NCI-H1436 (cell line): ENCODE data around the gene SPATA31E1.

ENCODE experiments used
- DNase-seq: peaks from one replicate; lab custom pipeline; 2025; lab: John Stamatoyannopoulos, UW

The SPATA31E1 gene

DNA sequence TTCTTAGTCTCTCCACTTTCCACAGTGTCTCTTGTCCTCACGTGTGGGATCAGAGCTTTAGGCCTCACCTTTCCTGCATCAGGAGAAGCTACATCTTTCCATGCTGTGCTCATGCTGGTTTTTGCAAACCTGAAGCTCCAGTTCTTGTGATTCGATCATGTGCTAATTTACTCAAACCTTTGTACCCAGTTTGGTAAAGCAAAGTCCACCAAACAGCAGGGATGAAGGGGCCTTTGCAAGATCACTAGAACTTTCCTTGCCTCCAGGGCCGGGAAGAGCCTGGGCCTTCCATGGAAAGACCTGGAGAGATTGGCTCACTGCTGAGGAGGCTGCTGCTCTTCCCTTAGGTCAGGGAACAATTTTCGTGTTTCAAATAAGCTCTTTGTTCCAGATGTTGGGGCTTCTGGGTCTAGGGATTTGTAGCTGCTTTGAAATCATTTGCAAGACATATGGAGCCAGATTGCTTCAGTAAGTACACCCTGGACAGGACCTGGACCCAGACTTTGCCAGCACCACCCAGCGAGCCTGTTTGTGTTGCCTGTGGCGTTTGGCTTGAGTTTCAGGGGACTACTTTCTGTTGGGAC is 18.7 kb upstream of the SPATA31E1 start:
- no peak for DNase-seq

DNA sequence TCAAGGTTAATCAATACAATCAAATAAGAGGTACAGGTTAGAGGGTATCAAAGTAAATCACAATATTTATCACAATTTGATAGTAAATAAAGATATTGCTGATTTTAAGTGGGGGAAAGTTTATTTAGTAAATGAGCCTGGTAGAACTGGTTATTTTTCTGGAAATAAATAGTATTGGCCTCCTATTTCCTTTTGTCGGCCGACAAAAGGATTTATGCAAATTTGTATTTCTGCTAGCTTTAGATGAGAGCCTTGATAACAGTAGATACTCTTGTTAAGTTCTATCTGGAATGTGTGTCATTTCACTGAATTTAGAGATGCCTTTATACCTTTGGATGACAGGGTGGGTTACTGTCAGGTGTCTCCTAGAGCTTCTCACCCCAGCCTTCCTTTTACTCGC is 17.8 kb upstream of the SPATA31E1 start:
- DNase-seq: no peak

DNA sequence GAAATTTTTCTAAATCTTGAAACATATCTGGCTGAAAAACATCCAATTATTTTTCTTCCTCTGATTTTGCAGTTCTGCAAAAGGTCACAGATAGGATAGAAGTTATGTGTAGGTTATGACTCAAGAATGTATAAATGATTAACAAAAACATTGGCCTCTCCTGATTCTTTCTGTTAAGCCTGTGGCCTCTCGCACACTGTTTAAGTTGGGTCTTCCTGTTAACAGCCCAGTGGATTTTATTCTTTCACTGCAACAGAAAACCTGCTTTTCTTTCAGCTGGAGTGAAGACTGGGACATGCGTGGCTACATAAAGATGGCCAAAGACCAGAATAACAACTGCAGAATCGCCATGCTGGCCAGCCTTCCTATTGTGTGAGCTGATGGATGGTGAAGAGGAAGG is 17.1 kb upstream of the SPATA31E1 start:
- DNase-seq: no peak

DNA sequence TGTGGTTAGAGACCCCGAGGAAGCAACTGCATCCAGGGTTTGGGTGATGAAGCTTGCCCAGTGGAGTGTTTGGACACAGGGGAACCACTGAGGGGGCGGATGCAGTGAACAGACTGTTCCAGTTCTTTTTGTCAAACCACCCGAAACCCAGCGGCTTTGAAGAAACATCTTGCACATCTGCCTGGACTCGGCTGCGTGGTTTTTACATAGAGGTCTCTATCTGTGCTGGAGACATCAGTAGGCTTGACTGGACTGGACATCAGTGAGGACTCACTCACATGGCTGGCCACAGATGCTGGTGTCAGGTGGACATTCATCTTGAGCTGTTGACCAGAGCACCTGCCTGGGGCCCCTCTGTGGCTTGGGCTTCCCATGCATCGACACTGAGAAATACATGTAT is 15.3 kb upstream of the SPATA31E1 start:
- DNase-seq: no peak

DNA sequence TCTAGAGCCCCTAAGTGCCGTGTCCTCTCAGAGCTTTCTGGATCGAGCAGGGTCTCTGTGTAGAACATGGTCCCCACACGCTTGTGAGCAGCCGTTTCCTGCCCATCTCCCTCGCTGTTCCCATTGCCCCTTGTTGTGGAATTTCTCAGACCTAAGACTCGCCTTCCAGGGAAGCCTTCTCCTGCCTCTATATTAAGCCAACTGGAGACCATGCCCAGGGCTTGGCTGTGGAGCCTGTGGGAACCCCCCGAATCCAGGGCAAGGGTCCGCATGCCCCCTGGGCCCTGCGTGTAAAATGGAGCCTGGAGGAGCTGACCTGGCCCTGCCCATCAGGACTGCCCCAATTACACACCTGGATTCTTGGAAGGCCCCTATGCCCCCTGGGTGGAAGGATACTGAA is 14.5 kb upstream of the SPATA31E1 start:
- no peak for DNase-seq

DNA sequence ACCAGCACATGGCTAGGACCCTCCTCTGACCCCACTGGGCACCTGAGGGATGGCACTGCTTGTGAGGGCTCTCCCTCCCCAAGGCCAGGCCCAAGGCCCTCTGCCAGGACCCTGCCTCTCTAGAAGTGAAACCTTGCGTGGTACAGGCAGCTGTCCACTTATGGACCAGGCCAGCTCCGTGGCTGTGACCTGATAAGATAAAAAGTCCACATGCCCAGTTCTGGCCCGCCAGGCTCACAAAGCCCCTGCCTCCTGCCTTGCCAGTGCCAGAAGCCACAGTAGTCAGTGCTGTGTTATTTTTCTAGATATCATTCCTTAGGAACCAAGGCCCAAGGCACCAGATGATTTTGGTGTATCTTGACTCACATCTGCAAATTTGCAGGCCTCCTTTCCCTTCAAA is 14.0 kb upstream of the SPATA31E1 start:
- no peak for DNase-seq

DNA sequence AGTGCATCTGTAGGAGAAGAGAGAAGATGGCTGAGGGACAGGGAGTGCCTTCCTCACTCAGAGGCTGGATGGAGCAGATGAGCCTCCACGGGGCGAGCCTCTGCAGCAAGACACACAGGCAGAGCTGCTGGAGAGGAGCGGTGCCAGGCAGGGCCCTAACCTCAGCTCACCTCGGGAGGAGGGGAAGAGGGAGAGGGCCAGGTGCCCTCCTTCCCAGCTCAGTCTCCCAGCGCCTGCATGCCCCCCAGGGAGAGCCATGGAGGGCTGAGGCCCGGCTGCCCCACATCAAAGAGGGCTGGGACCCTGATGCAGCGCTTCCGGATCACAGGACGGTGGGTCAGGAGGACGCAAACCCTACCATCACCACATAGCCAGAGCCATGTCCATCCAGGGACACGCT is 13.6 kb upstream of the SPATA31E1 start:
- DNase-seq: no peak

DNA sequence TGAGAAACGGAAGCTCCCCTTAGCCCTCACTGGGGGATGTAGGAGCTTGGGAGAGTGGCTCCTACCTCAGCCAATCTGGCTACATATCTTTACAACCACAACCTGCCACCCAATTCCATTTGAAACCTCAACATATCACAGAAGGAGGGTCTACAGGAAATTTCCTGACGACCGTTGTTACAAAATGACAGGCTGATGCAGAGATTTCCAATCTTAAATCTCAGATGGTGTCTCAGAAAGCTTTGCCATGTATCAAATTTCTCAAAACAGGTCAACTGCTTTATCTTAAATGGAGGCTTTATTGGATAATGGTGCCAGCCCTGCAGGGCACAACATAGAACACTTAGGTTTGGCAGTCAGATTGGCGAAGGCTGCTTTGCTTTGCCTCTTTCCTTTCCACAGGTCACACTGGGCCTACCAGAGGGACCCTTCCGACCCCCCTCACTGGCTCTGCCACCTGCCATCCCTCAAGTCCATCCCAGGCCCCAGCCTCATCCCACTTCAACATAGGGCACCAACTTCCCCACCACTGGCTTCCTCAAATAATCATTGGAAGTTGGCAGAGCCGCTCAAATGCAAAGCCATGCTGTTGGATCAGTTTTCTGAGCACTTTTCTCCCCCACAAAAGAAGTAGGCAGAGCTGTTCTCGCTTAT is 11.1 kb upstream of the SPATA31E1 start:
- DNase-seq: no peak

DNA sequence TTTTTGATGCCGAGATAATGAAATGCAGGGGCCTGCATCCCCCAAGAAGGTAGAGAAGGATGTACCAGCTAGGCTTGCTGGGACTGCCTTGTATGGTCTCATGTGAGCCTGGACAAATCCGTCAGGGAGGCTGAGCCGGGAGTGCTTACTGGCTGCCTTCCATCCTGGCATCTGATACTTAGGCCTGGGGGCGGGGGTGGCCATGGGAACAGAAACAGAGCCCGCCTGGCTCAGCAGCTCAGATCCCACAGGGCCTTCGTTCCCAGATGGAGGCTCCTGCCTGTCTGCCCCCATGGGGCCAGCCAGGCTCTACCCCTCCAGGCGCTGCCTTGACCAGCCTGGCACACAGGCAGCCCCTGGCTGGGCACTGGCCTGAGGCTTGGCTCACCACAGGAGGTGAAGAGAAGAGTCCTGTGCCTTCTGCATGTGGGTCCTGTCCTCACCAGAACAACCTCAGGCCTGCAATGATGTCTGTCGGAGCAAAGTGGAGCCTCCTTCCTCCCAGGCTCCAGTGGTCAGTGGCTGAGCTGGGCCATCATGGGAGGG is 10.5 kb upstream of the SPATA31E1 start:
- DNase-seq: no peak

DNA sequence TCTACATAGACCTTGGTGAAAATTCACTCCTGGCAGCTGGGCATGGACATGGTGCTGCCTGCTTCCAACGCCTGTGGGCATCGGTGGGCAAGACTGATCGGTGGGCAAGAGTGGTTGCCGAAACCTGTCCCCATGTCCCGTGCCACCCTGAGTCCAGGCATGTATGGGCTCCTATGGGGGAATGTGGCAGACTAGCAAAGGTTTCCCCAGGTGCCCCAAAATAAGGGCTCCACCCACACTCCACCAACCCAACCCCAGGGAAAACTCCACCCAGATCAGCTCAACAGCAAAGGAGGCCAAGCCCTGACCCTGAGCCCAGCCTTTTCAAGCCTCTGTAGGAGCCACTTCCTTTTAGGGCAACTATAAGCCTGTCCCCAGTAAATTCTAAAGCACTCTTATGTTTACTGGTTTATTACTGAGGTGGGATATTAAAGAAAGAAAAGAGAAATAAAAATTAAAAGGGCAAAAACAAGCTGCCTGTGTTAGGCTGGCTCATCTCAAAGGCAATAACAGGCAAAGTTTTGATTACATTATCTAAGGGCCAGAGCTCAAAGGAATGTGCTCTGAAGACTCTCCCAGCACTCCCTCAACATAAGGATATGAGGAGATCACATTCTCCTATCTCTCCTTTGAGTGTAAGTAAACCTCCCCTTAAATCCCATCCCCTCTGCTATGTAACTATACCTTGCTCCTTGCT is 8.9 kb upstream of the SPATA31E1 start:
- no peak for DNase-seq

DNA sequence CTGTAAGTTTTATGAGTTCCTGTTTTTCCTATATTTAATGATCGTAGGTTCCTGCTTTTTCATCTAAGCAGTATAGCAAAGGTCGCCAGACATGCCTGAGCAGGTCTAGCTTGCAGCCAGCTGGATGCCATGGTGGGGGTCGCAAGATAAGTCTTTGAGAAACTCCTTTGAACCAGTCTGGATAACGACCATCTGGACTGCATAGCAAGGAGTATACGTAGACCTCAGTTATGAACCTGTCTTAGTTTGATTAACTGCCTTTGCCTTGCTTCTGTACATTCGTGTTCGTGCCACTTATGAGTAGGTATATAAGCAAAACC is 8.4 kb upstream of the SPATA31E1 start:
- no peak for DNase-seq

DNA sequence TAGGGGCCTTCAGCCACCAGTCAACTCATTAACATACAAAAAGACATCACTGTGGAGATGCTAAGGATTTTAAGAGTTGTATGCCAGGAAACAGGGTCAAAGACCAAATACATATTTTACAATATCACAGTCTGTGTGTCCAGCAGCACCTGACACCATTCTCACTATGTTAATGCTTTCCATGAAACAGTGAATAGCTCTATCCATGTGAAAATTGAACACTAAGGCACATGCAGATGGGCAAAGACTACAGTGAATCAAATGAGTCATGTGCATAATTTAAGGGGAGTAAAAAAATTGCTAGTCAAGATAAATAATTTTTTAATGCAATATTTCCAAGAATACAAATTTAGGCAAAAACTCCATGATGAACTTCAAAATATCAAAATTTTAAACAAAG is 7.6 kb upstream of the SPATA31E1 start:
- no peak for DNase-seq

DNA sequence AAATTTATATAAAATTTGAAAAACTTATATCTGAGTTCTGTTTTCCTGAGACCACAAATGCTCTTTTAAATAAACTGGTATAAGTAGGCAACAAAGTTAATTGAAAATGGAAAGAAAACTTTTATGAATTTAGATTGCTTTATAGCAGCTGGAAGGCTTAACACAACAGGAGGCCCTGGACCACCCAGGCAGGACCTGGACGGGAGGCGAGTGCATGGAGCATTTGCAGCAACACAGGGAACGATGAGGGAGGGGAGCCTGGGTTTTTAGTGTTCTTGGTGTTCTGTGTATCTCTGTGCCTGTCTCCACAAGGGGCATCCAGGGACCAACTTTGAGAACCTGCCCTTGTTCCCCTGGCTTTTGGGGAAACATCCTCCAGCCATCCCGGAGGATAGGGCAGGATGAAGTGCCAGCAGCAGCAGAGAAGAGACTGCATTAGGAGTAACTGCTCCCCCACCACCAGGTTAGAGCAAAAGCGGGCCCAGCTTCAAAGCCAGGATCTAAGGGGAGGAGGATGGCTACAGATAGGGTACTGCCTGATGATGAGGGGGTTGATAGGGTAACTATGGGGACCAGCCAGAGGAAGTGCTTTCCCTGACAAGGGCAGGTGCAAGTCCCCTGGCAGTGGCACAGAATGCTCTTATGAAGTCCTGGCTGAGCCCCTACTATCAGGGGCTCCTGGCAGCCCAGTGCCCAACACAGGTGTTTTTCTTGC is 6.7 kb upstream of the SPATA31E1 start:
- no peak for DNase-seq

DNA sequence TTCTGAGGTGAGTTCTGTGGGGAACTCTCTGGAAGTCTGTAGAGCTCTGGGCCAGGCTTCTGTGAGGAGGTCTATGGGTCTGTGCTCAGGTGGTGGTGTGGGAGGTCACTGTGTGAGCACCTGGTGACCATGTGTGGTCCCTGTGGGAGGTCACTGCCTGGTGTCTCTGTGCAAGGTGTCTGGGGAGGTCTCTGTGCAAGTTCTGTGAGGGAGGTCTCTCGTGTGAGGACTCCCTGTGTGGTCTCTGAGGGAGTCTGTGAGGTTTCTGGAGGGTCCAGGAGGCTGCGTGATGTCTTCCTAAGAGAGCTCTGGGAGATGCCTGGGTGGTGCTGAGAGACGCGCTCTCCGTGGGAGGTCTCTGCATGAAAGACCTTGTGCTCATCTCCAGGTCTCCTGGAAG is 6.0 kb upstream of the SPATA31E1 start:
- DNase-seq: no peak

DNA sequence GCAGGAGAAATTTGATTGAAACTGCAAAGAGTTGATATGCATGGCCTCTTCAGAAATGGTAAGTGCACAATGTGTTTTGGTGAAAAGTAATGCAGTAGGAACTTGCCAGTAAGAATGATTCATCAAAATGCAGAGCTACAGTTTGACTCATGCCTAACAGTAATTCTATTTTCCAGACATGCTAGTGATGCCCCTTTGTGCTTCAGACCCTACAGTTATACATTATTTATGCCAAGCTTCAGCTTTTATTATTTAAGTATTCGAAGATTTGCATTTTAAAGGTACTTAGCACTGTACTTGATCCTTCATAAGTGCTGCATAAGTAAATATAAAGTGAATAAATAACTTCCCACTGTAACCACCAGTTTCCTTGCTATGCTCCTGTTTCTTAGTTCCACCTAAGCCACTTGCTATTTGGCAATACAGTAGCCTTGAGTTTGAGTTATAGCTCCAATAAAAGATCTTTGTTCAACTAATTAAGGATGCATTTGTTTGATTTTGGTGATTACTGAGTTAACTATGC is 3.6 kb upstream of the SPATA31E1 start:
- DNase-seq: no peak

DNA sequence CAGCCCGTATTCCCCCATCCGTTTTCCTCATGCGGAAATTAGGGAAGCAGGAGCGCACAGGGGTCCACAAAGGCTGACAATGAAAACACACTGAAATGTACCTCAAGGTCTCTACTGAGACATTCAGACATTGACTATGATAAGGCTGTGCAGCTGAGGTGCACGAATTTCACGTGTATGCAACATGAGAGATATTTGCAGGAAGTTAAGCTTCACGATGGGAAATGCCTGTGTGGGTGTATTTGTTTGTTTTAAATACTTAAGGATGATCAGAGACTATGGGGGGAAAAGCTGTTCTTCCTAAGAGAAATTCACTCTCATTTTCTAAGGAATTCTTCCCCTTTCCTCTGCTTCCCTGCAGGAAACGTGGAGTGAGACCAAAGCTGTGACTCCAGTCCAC is 2.6 kb upstream of the SPATA31E1 start:
- no peak for DNase-seq

DNA sequence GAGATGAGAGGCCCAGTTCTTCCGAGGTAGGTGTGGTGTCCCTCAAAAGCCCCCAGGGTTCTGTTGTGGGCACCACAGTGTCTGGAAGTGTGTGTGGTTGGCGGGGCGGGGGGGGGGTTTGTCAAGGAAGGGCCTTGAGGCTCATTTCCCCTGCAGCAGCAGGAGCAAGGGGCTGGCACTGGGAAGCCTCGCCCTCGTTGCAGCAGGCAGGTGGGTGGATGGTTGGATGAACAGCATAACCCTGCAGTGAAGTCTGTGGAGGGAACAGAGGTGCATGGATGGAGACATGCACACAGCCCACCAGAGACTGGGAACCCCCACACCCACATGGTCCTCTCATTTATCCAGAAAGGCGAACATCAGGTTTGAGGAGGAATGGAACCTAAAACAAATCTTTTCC is 2.0 kb upstream of the SPATA31E1 start:
- DNase-seq: no peak

DNA sequence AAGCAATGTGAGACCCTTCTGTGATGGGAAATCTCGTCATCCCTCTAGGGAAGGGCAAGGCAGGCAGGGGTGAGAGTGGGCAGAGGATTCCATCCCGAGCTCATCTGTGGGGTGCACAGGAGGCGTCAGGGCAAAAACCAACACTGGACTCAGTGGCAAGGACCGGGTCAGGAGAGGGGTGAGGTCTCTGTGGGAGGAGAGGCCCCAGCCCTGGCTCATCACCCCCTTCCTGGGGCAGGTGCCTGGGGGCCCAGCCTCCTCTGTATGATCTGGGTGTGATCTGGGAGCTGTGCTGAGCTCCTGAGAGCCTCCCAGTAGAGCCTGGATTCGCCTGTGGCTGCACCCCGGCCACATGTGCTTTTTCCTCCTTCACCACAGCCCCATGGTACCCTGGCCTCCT is 597 bp downstream of the SPATA31E1 start:
- no peak for DNase-seq

DNA sequence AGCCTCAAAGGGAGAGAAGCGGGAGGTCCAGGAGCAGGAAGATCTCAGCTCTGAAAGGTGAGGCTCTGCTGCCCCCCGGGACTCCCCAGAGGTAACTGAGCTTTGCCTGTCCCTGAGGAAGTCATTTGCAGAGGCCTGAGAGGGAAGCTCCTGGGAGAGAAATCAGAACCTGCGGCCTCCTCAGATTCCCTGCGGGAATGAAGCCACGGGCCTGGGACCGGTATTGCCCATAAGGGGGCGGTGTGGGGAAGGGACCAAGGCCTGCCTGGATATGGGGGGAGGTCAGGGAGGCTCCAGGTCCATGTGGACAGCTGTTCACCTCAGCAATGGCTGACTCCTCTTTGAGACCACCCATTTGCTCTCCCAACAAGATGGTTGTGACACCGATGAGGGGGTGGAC is 1.3 kb downstream of the SPATA31E1 start:
- no peak for DNase-seq

DNA sequence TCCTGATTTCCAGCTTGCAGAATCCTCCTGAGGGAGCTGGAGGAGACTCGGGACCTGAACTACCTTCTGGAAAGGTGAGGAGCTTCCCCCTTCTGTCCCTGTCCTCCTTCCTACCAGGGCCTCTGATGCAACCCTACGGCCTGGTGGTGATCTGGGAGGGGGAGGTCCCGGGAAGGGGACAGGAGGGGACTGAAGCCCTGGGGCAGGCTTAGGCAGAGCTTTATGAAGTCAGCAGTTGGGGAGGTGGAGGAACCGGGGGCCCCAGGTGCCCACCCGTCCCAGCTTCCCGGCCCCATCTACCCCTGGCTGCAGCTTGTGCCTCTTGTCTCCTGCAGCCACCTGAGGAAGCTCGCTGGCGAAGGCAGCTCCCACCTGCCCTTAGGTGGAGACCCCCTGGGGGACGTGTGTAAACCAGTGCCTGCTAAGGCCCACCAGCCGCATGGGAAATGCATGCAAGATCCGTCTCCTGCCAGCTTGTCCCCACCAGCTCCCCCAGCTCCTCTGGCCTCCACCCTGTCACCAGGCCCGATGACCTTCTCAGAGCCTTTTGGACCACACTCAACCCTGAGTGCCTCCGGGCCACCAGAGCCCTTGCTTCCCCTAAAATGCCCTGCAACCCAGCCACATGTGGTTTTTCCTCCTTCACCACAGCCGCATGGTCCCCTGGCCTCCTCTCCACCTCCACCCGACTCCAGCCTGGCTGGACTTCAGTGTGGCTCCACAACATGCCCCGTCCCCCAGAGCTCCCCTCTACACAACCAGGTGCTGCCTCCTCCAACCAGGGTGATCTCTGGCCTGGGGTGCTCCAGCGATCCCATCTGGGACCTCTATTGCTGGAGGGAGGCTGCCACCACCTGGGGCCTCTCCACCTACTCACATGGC is 2.1 kb downstream of the SPATA31E1 start:
- DNase-seq: no peak

DNA sequence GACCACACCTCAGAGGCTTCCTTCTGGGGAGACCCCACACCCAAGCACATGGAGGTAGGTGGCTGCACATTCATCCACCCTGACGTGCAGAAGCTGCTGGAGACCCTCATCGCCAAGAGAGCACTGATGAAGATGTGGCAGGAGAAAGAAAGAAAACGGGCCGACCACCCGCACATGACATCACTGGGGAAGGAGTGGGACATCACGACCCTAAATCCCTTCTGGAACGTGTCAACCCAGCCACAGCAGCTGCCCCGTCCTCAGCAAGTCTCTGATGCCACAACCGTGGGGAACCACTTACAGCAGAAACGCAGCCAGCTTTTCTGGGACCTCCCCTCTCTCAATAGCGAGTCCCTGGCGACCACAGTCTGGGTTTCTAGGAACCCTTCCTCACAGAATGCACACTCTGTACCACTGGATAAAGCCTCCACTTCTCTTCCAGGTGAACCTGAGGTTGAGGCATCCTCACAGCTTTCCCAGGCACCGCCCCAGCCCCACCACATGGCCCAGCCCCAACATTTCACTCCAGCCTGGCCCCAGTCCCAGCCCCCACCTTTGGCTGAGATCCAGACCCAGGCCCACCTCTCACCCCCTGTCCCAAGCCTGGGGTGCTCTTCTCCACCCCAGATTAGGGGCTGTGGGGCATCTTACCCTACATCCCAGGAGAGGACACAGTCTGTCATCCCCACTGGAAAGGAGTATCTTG is 3.0 kb downstream of the SPATA31E1 start:
- DNase-seq: no peak
